Effector CD4-positive, alpha-beta T cell (primary cell): ENCODE results near the gene RALGPS2.

Source experiments
- DNase-seq: peaks from one replicate; pipeline ENCODE4 v3.0.0-alpha.2; 2020
- total RNA-seq: gene quantifications from one replicate; lab custom pipeline; 2026; lab: John Stamatoyannopoulos, UW

The RALGPS2 gene, protein sequence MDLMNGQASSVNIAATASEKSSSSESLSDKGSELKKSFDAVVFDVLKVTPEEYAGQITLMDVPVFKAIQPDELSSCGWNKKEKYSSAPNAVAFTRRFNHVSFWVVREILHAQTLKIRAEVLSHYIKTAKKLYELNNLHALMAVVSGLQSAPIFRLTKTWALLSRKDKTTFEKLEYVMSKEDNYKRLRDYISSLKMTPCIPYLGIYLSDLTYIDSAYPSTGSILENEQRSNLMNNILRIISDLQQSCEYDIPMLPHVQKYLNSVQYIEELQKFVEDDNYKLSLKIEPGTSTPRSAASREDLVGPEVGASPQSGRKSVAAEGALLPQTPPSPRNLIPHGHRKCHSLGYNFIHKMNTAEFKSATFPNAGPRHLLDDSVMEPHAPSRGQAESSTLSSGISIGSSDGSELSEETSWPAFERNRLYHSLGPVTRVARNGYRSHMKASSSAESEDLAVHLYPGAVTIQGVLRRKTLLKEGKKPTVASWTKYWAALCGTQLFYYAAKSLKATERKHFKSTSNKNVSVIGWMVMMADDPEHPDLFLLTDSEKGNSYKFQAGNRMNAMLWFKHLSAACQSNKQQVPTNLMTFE
- total RNA-seq = 10.9 reads per million, percentile 33 among the genes with 10 or more reads in this experiment

DNA sequence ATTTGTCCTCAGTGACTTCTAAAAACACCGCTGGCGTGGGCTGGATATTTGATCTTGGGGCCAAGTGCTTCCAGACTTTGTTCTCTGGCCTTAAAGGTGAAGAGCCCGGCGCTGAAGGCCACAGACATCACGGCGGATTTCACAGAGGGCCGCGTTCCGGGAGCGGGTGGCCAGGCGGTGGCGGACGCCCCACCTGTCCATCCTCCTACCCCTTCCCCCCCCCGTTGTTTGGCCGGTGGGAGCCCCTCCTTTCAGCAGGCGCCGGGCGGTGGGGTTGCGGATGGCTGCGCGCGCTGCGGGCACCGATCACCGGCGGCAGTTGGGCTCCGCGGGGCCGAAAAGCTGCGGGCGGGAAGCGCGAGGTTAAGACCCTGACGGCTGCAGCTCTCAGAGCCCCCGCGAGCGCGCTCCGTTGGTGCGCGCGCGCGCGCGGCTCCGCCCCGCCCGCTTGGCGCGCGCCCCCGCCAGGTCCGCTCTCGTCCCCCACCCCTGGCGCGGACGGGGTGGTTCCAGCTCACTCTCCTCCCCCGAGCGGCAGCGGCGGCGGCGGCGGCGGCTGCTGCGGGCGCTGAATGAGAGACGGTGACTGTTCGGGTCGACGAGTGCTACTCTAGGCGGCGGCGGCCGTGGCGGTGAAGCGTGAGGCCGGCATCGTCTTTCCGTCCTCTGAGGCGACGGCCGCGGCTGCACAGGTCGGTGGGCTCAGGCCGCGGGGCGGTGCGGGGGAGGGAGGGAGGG, at the start of gene RALGPS2:
RALGPS2 (plus strand) TSS at position 517 of the 738 bp plus-strand sequence. CDS start 51,521 bp downstream, outside the sequence.
- peak; percentile 45 for DNase-seq

DNA sequence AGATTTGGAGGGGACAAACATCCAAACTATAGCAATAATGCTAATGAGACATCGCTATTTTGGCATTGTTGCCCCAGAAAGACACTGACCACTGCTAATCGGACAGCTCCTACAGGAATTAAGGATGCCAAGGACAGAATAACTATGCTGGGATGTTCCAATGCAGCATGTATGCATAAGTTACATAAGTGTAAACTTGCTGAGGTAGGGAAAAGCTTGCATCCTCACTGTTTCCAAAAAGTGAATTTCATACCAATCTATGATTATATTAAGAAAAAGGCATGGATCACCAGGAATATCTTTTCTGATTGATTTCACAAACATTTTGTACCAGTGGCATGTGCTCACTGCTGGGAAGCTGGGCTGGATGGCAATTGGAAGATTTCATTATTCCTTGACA, 45.8 kb upstream of the RALGPS2 start:
- no peak for DNase-seq

DNA sequence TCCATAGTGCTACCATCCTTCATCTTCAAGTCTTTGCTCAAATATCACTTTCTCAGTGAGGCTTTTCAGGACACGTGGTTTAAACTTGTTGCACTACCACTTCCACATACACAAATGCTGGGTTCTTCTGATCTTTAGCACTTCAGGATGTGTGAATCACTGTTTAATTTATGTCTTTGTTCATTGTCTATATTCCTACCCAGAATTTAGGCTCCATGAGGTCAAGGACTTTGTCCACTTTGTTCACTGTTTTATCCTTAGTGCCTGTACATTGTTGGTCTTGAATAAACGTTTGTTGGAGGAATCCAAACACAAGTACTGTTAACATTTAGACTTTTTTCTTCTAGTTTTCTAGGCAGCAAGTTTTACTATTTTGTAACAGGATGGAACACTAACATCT, 42.6 kb upstream of the RALGPS2 start:
- DNase-seq = no peak

DNA sequence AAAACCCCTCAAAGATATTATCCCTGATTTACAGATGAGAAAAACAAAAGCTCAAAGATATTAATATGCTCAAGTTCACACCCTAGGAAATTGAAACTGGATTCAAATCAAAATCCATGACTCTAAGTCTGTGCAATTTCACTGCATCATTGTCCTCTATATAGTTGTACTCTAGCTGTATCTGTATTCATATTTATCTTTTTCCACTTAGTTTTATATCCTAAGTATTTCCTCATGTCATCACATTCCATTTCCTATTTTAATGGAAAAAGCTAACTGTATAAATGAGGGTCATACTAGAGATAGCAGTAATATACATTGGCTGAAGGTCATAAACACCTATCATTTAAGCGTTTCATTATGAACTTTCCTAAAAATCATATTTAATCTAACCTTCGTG, 42.2 kb upstream of the RALGPS2 start:
- DNase-seq = no peak

DNA sequence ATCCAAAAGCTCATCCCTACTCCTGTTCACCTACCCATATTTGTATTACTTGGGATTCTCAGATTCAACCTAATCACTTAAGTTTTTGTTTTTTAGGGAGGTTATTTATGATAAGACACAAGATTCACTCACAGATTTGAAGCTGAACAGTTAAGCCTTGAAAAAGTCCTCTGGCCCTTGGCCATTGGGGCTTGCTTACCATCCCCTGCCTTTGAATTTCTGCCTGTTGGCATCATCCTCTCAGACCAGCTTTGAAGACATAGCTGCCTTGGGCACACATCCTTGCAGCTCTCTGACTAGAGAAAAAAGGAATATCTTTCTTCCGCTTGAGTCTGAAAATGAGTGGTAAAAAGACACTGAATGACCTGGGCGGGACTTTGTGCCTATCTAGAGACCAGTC, 41.8 kb upstream of the RALGPS2 start:
- no peak for DNase-seq

DNA sequence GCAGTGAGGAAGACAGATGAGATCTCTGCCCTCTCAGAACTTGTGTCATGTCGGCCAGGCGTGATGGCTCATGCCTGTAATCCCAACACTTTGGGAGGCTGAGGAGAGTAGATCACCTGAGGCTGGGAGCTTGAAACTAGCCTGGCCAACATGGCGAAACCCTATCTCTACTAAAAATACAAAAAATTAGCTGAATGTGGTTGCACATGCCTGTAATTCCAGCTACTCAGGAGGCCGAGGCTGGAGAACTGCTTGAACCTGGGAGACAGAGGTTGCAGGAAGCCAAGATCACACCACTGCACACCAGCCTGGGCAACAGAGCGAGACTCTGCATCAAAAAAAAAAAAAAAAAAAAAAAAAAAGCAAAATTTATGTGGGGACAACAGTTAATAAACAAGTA, 40.9 kb upstream of the RALGPS2 start:
- no peak for DNase-seq

DNA sequence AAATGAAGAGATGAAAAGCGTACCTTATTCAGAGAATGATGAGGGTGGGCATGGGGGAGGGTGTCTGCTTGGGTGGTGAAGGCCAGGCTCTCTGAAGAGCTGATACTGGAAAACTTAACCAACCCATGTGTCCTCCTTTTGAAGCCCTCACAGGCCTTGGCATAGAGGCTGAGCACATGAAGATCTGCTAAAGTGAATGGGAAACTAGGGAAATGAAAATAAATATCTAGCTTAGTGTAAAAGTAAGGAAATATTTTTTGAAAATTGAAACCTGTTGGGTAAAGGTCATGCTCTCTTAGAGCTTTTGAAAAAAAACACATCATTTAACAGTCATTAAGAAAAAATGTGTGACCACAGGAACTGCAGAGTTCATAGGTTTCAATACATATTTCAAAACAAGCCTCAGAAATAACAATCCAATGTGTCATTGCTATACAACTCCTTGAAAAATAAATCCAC, 40.5 kb upstream of the RALGPS2 start:
- no peak for DNase-seq

DNA sequence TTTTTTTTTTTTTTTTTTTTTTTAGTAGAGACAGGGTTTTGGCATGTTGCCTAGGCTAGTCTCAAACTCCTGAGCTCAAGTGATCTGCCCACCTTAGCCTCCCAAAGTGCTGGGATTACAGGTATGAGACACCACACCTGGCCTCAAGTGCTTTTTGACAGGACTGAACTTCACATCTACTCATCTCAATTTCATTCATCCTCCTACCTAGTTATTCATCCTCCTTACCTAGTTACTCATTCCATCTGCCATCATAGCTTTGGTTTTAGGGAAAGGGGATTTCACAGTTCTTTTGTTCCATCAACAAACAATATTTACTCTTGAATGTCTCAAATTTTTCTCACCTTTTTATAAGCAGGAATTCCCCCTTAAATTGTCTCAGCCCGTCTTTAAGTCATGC, 38.6 kb upstream of the RALGPS2 start:
- DNase-seq = no peak

DNA sequence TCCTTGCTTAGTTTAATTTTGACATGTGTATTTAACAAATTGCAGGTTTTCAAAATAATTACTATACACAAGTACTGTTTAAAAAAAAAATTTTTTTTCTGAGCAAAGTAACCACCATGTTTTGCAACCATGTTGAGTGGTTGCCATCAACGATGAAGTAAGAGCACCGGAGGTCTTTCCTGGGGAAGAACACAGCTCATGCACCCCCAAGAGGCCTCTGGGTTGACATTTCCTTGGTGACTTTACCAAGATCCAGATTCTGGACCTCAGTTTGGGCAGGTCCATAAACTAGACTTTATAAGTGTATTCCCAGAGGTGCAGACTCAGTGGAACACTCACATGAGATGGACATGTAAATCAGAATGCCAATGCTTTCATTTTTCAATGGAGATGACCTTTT, 36.8 kb upstream of the RALGPS2 start:
- DNase-seq = no peak

DNA sequence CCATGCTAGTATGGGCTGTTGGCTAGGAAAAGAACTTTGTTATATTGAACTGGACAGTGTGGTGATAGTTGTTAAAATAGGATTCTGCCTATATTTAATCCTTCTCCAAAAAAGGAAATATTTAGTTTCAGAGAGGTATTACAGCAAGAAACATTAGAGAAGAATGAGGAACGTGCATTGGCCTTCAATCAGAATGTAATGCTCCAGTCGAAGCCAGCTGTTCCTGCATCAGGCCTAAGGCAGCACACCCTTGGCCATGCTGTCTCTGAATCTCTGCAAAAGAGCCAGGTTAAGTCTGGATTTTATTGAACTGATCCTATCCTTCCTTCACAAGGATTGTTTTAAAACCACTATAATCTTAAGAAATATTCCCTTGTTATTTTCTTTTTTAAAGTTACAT, 35.3 kb upstream of the RALGPS2 start:
- no peak for DNase-seq

DNA sequence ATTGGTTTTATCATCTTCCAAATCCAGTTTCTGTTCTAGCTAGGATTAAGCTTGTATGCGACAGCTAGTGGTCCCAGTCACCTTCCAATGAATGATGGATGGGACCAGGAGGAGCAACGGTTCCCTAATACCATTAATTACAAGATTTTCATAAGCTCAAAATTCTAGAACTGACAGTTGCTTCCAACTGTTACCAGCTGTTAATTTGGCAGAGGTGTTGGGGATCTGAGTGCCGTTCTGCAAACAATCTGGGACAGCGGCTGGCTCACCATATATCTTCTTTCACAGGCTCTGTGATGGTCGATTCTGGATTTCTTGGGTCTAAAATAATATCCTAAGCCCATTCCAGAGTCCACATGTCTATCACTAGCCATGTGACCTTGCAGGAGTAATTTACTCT, 34.5 kb upstream of the RALGPS2 start:
- DNase-seq = no peak

DNA sequence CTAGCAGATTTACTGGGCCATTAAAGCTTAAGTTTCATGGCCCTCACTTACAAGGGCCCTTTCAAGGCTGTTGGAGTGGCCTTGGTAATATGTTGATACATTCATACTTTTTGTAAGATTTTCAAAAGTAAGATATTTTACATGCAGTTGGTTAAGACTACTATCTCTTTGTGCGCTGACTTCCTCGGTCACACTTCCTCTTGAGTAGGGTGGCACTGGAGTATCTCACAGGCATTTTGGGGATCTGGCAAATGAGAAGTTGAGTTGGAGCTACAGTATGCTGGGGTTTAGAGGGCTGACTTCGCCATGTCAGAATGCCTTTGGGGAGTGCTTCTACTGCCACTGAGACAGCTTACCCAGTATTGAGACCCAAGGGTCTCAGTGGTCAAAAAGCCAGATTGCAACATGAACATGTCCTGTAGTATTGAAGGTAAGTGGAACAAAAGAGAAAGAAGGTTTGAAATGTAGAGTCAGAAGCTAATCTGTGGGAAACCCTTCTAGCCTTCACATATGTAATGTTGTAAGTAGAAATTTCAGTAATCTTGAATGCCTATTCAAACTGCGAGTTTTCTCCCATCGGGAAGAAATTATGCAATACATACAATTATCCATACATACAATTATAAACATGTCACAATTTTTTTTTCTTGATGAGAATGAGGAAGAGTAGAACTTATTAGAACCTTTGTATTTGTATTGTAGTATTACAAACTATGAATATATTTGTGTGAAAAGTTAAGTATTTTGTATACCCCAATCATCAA, 32.3 kb upstream of the RALGPS2 start:
- no peak for DNase-seq

DNA sequence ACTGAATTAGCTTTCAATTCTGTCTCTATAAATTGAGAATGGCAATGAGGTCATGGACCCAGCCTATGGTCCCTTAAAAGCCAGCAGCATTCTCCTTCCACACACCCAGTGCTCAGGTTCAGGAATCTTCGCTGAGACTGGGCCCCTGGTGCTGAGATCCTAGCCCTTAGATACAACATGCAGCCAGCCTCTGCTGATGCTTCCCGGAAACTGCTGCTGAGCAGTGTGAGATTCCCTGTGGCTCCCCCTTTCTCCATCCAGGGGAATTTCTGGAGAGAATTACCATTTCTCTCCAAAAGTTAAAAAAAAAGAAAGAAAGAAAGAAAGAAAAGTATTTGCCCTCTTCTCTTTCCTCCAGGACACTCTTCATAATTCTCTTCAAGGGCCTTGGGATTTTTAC, 31.7 kb upstream of the RALGPS2 start:
- no peak for DNase-seq

DNA sequence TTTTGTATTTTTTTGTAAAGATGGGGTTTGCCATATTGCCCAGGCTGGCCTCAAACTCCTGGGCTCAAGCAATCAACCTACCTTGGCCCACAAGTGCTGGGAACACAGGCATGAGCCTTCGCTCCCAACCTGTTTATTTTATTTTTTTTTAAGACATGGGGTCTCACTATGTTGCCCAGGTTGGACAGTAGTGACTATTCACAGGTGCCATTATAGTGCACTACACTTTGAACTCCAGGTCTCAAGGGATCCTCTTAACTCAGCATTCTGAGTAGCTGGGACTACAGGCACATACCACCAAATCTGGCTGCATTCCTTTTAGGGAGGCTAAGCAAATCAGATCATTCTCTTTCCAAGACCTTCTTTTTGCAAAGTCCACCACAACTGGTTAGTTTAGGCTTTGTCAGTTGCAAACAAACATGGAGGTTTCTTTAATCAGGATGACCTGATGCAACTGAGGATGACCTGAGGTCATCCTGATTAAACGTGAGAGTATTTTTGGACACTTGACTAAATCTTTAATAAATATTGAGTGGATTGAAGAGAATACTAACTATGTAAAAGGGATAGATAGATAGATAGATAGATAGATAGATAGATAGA, 30.0 kb upstream of the RALGPS2 start:
- DNase-seq = no peak

DNA sequence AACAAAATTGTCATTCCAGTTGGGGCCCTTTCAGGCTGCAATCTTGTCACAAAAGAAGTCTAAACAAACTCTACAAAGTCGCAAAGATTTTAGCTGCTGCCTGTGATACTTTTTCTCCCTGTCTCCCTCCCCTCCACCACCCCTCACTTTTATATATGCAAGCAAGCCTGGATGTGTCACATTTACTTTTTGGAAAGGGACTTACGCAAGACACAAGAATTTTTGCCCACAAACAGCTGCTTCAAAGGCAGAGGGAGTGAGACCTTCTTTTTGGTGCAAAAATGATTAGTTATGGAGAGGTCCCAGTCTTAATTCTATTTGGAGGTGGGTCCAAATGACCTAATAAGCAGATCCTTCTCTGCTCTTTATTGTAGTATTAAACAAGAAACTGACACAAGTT, 22.9 kb upstream of the RALGPS2 start:
- no peak for DNase-seq

DNA sequence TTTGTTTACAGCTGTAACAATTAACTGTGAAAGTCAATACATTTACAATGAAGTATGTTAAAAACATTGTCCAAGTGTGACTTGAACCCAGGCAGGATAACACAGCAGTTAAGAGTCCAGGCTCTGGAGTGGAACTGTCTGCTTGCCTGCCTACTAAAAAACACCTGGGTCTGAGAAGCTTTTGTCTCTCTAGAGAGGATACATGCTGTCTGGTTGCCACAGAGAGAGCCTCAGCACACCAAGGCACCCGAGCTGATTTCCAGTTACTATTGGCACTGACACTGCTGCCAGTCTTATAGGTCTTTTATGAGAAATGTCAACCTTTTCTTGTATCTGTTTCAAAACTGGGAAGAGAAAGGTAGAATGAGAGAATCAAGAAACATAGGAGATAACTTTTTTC, 20.2 kb upstream of the RALGPS2 start:
- no peak for DNase-seq

DNA sequence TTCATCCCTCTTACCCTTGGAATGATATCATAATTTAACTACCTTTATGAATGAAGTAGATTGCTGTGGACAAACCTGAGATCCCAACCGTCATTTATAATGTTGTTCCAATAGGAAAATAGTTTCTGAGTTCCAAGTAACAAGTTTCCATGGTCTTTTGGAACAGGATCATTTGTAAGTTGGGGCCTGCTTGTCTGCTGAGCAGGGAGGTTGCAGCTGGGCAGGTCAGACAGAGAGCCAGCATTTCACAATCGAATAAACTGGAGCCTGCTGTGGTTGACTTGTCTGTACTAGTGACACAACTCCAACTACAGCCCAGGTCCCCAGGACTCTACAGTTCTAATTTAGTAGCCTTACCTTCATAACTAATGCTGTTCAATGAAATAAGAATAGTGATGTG, 18.6 kb upstream of the RALGPS2 start:
- DNase-seq = no peak

DNA sequence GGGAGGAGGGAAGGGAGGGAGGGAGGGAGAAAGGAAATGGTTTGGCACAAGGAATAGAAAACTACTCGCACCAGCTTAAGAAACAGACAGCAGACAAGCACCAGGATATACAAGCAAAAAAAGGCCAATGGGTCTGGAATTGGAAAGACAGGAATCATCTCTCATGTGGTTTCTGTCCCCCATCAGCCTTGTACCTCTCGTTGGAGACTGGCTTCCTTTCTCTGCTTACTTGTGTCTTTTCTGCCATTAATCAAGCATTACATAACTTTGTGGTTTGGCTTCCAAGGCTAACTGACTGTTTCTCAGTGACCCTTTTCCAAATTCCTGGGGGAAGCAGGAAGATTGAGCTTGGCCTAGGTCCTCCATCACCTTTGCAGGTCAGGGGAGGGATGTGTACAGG, 11.8 kb upstream of the RALGPS2 start:
- no peak for DNase-seq

DNA sequence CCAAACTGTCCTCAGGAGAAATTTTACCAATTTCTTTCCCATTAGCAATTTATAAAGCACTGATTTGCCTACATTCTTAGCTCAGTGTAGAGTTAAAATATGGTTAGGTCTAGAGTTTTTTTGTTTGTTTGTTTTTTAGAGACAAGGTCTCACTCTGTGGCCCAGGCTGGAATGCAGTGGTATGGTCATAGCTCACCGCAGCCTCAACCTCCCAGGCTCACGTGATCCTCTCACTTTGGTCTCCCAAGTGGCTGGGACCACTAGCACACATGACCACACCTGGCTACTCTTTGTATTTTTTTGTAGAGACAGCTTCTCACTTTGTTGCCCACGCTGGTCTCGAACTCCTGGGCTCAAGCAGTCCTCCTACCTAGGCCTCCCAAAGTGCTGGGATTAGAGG, 10.6 kb upstream of the RALGPS2 start:
- DNase-seq = no peak

DNA sequence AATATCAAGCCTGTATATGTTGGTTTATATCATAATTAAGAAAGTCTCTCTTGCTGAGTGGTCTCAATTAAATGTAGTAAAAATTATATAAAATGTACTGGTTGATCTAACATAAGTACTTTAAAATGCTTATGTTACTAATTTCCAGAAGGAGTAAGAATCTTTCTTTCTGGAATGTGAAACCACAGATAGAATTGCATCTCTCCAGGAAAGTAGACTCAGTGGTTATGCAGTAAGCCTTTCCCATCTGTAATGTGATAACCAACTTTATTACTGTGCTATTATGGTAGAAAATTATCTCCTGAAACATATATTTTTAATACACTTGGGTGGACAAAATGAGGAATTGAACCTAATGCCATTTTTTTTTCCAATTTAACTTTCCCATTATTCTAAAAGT, 8.9 kb upstream of the RALGPS2 start:
- DNase-seq = no peak

DNA sequence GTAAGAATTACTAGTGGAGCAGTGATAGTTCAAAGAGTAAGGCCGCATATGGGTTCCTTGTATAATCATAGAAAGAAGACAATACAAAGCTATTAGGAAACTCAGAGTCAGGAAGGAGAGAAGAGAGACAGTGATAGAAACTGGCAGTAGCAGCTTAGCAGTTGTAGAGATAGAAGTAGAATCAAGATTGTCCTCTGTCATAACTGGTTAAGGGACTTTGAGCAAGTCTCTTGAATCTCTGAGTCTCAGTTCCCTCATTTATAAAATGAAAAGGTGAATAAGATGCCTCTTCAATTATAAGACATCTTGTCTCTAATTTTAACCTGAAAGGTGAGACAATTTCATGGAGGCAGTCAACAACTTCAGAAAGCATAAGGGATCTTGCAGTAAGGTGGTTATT, 6.5 kb upstream of the RALGPS2 start:
- DNase-seq = no peak

DNA sequence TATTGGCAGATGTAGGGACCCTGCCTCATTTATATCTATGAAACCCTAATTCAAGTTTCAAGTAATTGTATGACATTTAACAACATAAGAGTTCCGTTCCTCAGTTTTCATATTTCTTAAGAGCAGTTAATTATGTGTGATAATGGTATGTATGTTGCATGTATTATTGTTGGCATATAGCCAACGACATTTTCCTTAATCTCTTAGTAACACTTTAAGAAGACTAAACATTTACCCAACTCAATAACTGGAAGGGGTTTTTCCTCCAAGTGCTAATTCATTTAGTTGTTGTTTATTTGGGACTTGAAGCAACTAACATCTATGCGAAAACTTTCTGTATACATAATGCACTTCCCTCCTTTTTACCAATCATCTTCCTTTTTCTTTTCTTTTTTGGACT, 1.5 kb upstream of the RALGPS2 start:
- no peak for DNase-seq

DNA sequence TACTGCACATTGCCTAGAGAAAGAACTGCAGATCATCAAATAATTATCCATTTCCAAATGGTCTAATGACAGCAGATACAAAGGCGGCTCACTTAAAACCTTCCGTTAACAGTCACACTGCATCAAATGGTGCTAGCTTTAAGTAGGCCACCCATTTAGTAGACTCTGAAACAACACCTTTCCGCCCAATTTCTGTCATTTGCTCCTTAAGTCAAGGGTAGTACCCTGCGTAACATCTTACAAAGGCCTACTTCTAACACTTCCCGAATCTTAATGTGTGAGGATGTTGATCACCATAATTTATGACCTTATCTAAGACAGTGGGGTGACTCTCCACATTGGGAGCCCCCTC, 692 bp upstream of the RALGPS2 start:
- no peak for DNase-seq
